OCI-LY7 (cell line): ENCODE data around the gene KRT86. TPM values are rescaled to one million over a fixed set of nuclear protein-coding genes. Genes with fewer than 3 reads are reported as not detected.
"Not testable (repeated sequence)": the region's sequence is repeated elsewhere in the genome, so short reads cannot be mapped to it uniquely, and the experiment has no call there.

Source experiments
- BruUV-seq: library from RNA; stranded (reverse); fragments of 400-500 nt; replicated peaks from 2 replicates; lab custom pipeline; 2021; lab: Mats Ljungman, UMichigan
- CTCF ChIA-PET: fragments of 300-600 bp; sonication (Branson Sonifier 250); formaldehyde crosslinking; loops from one replicate; lab custom pipeline; 2022; ENCODE audit warnings: antibody characterized with exemption; ENCODE audit not compliant: unreplicated experiment; lab: Charles Lee
- POLR2A ChIA-PET: fragments of 300-600 bp; sonication (Branson Sonifier 250); formaldehyde crosslinking; loops from one replicate; lab custom pipeline; 2022; ENCODE audit warnings: antibody characterized with exemption; lab: Charles Lee
- DNase-seq: peaks from one replicate; pipeline ENCODE4 v3.0.0-alpha.2; 2015; ENCODE audit warnings: low spot score
- H2AFZ ChIP-seq: fragments of 200-600 bp; sonication (generic), shearing (Covaris generic); 2 replicates; pipeline ENCODE4 v1.6.1; 2014; ENCODE audit warnings: mild to moderate bottlenecking, antibody characterized with exemption, low read length, moderate library complexity
- H3K27ac ChIP-seq: fragments of 200-600 bp; sonication (generic); 2 replicates; pipeline ENCODE4 v1.5.1; 2014; ENCODE audit warnings: mixed run types, low read depth, mild to moderate bottlenecking, moderate library complexity, low read length, inconsistent platforms; ENCODE audit not compliant: poor library complexity, severe bottlenecking
- H3K36me3 ChIP-seq: fragments of 200-600 bp; sonication (generic); 2 replicates; pipeline ENCODE4 v1.6.1; 2014; ENCODE audit warnings: mild to moderate bottlenecking, antibody characterized with exemption, low read length, moderate library complexity, mixed read lengths; ENCODE audit not compliant: insufficient read depth
- H3K4me1 ChIP-seq: fragments of 200-600 bp; sonication (generic); 2 replicates; pipeline ENCODE4 v1.5.1; 2014; ENCODE audit warnings: mild to moderate bottlenecking, low read length; ENCODE audit not compliant: insufficient read depth, poor library complexity, severe bottlenecking
- H3K4me2 ChIP-seq: fragments of 200-600 bp; sonication (generic); 2 replicates; pipeline ENCODE4 v1.6.1; 2014; ENCODE audit warnings: mild to moderate bottlenecking, low read length
- H3K4me3 ChIP-seq: fragments of 200-600 bp; sonication (generic); 2 replicates; pipeline ENCODE4 v1.5.1; 2014; ENCODE audit warnings: mild to moderate bottlenecking, low read depth, low read length; ENCODE audit not compliant: poor library complexity, severe bottlenecking
- H3K79me2 ChIP-seq: fragments of 200-600 bp; sonication (generic); 2 replicates; pipeline ENCODE4 v1.6.1; 2016; ENCODE audit warnings: low read depth, mild to moderate bottlenecking, low read length, moderate library complexity, mixed read lengths; ENCODE audit not compliant: insufficient read depth
- H3K9me2 ChIP-seq: fragments of 200-600 bp; sonication (generic); 2 replicates; pipeline ENCODE4 v1.6.1; 2016; ENCODE audit warnings: mild to moderate bottlenecking, low read length, mixed read lengths; ENCODE audit not compliant: insufficient read depth
- H3K9me3 ChIP-seq: fragments of 200-600 bp; sonication (generic); 2 replicates; pipeline ENCODE4 v1.6.1; 2014; ENCODE audit warnings: mild to moderate bottlenecking, mixed run types, low read length, mixed read lengths
- H4K20me1 ChIP-seq: fragments of 200-600 bp; sonication (generic); 2 replicates; pipeline ENCODE4 v1.6.1; 2014; ENCODE audit warnings: mild to moderate bottlenecking, antibody characterized with exemption, low read length, moderate library complexity, mixed read lengths; ENCODE audit not compliant: insufficient read depth
- EZH2phosphoT487 ChIP-seq: fragments of 200-600 bp; sonication (generic); IDR thresholded peaks from 2 replicates; pipeline ENCODE4 v1.6.1; 2018; ENCODE audit warnings: low read depth, borderline replicate concordance, mild to moderate bottlenecking, mixed run types, antibody characterized with exemption, low read length, moderate library complexity, mixed read lengths
- intact Hi-C: fragments of 100-400 bp; cut with micrococcal nuclease; formaldehyde crosslinking; loops from one replicate; pipeline ENCODE4 v1.10.0; 2022; ENCODE audit not compliant: unreplicated experiment
- total RNA-seq, 2 experiments: library from RNA; depleted of rRNA in 1 of 2; stranded (reverse); fragments of >200 nt in 1 of 2; shearing (Covaris generic) in 1 of 2; gene quantifications; 2 replicates each; pipeline ENCODE4 v1.2.3, GENCODE V29; 2014 to 2022
- TF ChIP-seq, protein P1 (sequence below): fragments of 200-600 bp; sonication (generic); conservative IDR thresholded peaks from 2 replicates; pipeline ENCODE4 v1.5.1; 2014; ENCODE audit warnings: mild to moderate bottlenecking, antibody characterized with exemption, low read length, moderate library complexity, mixed read lengths

The KRT86 gene
- total RNA-seq, 2 experiments from 2014 or later: not detected

DNA sequence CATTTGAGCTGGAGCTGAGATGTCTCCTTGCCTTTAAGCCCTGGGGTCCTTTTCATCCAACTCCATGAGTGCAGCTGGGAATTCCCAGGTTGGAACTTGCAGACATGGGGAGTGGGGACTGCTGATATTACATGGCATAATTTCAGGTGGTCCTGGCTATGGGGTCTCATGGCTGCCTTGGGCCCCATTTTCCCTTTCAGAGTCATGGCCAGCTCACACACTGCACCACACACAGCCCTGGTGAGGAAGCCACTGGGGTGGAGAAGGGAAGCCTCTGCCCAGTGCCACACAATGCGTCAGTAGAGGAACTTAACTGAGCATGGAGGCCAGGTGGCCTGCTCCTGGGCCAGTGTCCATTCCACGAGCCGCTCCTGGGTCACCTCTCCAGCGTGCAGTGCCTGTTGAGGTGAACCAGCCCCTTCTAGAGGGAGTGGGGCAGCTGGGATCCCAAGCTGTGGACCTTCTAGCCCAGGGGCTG, 17.3 kb upstream of the KRT86 start:
- intact Hi-C loops: no loop called here
- POLR2A ChIA-PET: no interaction called here
- BruUV-seq: no TSS peak

DNA sequence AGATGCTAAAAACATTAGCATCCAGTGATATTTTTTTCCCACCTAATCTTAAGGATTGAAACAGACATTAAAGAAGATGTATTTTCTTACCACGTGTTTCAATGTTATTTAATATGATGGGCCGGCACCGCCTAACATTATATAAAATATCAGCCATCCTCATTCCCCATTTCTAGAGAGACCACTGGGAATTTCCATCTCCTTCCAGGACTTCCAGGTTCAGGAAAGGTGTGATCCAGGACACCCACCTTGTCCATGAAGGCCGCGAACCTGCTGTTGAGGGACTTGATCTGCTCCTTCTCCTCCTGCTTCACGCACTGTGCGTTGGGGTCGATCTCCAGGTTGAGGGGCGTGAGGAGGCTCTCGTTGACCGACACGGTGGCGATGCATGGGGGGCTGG, 16.5 kb upstream of the KRT86 start:
- H3K4me2 ChIP-seq, H3K79me2 ChIP-seq, H3K36me3 ChIP-seq, CTCF ChIA-PET, H3K9me3 ChIP-seq, H4K20me1 ChIP-seq, BruUV-seq, H3K27ac ChIP-seq, H3K4me3 ChIP-seq, POLR2A ChIA-PET, intact Hi-C loops, H2AFZ ChIP-seq, H3K4me1 ChIP-seq, DNase-seq, H3K9me2 ChIP-seq: not testable (repeated sequence)

More for the DNA sequence above, 17.3 kb upstream of the KRT86 start:
- Histone ChIP-seq H4K20me1 (no peaks in the 10 kb centered on the region), H2AFZ (no peak overlapping the region), H3K27ac (no peak overlapping the region), H3K9me3 (no peaks in the 10 kb centered on the region), H3K4me3 (no peak overlapping the region), H3K9me2 (no peaks in the 10 kb centered on the region), H3K4me1 (no peaks in the 10 kb centered on the region), H3K36me3 (no peaks in the 10 kb centered on the region), H3K4me2 (no peak overlapping the region), H3K79me2 (no peaks in the 10 kb centered on the region)
- CTCF ChIA-PET: no interaction called here
- DNase-seq: no peak
- TF ChIP-seq, protein P1, sequence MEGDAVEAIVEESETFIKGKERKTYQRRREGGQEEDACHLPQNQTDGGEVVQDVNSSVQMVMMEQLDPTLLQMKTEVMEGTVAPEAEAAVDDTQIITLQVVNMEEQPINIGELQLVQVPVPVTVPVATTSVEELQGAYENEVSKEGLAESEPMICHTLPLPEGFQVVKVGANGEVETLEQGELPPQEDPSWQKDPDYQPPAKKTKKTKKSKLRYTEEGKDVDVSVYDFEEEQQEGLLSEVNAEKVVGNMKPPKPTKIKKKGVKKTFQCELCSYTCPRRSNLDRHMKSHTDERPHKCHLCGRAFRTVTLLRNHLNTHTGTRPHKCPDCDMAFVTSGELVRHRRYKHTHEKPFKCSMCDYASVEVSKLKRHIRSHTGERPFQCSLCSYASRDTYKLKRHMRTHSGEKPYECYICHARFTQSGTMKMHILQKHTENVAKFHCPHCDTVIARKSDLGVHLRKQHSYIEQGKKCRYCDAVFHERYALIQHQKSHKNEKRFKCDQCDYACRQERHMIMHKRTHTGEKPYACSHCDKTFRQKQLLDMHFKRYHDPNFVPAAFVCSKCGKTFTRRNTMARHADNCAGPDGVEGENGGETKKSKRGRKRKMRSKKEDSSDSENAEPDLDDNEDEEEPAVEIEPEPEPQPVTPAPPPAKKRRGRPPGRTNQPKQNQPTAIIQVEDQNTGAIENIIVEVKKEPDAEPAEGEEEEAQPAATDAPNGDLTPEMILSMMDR: no peak
- no peak for TF ChIP-seq EZH2phosphoT487

- no peak overlapping the region for H2AFZ ChIP-seq
- no peaks in the 10 kb centered on the region for H3K79me2 ChIP-seq
- intact Hi-C loops: no loop called here
- H3K4me3 ChIP-seq: no peak overlapping the region
- no peaks in the 10 kb centered on the region for H4K20me1 ChIP-seq
- H3K9me3 ChIP-seq: no peaks in the 10 kb centered on the region
- POLR2A ChIA-PET: no interaction called here
- H3K36me3 ChIP-seq: no peaks in the 10 kb centered on the region
- DNase-seq: no peak
- BruUV-seq: no TSS peak
- H3K4me2 ChIP-seq: no peak overlapping the region
- TF ChIP-seq, protein P1: no peak
- no peak for TF ChIP-seq EZH2phosphoT487
- H3K9me2 ChIP-seq: no peaks in the 10 kb centered on the region
- no peak overlapping the region for H3K27ac ChIP-seq
- CTCF ChIA-PET: no interaction called here
- H3K4me1 ChIP-seq: no peaks in the 10 kb centered on the region
Observed at GRCh38 chr12:52258335-52258901, 16.0 kb upstream of the KRT86 start.
